Measurements from ENCODE around the gene RIC8A. TPM values are rescaled to one million over a fixed set of nuclear protein-coding genes. Genes with fewer than 3 reads are reported as not detected.
"Not testable (repeated sequence)": the region's sequence is repeated elsewhere in the genome, so short reads cannot be mapped to it uniquely, and the experiment has no call there.

RIC8A gene
- total RNA-seq, 4 donors from 2014 or later = 69.0 to 118 (median 101) TPM

DNA sequence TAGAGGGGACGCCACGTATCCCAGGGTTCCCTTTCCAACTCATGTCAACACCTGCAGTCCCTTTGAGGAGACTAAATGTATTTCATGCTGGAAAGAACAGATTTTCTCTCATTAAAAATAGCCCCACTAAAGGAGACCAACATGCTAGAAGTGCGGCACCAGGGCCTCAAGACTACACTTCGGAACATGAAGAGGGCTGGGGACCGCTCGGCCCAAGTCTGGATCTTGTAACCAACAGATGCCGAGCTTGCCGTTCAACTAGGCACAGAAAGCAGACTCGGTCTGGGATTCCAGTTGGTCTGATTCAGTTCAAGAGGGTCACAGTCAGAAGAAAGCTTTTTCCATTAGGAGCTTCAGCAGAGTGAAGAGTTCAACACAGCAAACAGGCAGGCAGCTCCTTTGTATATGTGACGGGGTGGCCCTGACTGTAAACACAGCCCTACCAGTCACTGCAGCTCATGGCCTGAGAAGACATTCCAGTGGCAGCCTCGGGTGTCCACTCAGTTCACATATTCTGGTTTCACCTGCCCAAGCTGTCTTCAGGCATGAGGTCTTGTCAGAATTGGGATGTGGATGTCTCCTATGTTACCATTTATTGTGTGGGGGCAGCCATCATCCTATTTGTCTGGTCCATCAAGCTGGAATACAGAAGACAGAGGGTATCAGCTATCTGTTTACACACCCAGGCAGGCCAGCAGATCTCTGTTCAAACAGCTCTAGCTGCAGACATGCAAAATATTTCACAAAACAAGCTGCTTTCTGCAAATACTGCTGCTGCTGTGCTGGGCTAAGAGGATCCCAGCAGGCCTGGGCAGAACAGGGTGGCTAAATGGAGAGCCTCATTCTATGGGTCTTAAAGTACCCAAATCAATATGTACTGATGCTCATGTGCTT lies 8.8 kb downstream of the RIC8A start:
- Histone ChIP-seq H3K36me3 (peaks cover 6 to 80% (median 20%) of the 10 kb centered on the region in 3 donors), H3K4me1 (peaks cover 0 to 2% (median 0%) of the 10 kb centered on the region in 4 donors), H3K27ac (no peak overlapping the region), H3K4me3 (no peak overlapping the region), H3K27me3 (no peaks in the 10 kb centered on the region), H3K9me3 (no peaks in the 10 kb centered on the region)
- DNase-seq (ENCODE audit: low spot score in 2 of 2) = no peak
- 86 to 89% methylated on average over 8 to 11 of the region's 11 CpGs for WGBS, 2 donors
- TF ChIP-seq POLR2A (IDR thresholded peaks at IDR 0.05) (no peak), EP300 (IDR thresholded peaks at IDR 0.05) (no peak)
- TF ChIP-seq, protein P1, sequence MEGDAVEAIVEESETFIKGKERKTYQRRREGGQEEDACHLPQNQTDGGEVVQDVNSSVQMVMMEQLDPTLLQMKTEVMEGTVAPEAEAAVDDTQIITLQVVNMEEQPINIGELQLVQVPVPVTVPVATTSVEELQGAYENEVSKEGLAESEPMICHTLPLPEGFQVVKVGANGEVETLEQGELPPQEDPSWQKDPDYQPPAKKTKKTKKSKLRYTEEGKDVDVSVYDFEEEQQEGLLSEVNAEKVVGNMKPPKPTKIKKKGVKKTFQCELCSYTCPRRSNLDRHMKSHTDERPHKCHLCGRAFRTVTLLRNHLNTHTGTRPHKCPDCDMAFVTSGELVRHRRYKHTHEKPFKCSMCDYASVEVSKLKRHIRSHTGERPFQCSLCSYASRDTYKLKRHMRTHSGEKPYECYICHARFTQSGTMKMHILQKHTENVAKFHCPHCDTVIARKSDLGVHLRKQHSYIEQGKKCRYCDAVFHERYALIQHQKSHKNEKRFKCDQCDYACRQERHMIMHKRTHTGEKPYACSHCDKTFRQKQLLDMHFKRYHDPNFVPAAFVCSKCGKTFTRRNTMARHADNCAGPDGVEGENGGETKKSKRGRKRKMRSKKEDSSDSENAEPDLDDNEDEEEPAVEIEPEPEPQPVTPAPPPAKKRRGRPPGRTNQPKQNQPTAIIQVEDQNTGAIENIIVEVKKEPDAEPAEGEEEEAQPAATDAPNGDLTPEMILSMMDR (IDR thresholded peaks at IDR 0.05) = no peak

DNA sequence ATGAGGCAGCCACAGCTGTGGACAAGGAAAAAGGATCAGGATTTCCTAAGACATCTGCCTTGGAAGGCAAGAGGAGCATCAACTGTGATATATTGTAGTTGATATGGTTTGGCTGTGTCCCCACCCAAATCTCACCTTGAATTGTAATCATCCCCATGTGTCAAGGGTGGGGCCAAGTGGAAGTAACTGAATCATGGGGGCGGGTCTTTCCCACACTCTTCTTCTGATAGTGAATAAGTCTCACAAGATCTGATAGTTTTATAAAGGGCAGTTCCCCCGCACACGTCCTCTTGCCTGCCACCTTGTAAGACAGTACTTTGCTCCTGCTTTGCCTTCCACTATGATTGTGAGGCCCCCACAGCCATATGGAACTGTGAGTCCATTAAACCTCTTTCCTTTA lies 10.2 kb downstream of the RIC8A start:
- TF ChIP-seq, protein P1 (IDR thresholded peaks at IDR 0.05) = no peak
- TF ChIP-seq EP300 (IDR thresholded peaks at IDR 0.05) (no peak), POLR2A (IDR thresholded peaks at IDR 0.05) (no peak)
- Histone ChIP-seq H3K27me3 (no peaks in the 10 kb centered on the region), H3K9me3 (no peaks in the 10 kb centered on the region), H3K36me3 (peaks cover 0 to 80% (median 8%) of the 10 kb centered on the region in 3 donors), H3K4me1 (no peaks in the 10 kb centered on the region), H3K27ac (no peak overlapping the region), H3K4me3 (no peak overlapping the region)
- 88 to 95% methylated on average over 3 of the region's 3 CpGs for WGBS, 2 donors
- DNase-seq (ENCODE audit: low spot score in 2 of 2) = no peak

DNA sequence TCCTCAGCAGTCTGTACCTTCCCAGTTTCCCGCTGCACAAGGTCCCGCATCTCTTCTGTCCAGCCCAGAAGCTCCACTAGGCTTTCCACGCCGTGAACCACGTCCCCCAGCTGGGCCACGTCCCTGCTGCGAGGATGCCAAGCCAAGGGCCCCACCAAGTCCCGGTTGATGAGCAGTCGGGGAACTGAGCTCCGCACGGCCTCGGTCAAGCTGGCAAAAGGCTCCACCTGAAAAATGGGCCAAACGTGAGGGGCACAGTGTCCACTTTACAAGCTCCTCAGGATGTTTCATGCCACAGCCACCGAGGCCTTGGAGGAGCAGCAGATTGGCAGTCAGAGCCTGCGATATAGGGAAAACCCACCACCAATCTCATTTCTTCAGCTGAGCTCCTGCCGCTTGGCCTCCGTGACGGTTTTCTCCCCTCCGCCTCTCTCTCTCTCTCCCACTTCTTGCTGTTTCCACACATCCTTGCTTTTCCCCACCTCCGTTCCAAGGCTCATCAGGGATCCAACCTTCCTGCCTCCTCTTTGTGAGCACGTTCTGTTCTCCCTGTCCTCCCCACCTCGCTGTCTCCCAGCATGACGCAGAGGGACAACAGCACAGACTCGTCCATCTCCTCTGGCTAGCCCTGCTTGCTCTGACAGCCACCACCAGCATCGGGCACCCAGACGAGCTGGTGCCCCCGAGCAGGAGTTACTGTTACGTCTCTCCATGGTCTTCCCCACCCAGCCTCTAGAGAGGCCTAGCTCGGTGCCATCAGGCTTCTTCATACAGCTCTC lies 11.5 kb downstream of the RIC8A start:
- no peak for DNase-seq (ENCODE audit: low spot score in 2 of 2)
- no peaks in the 10 kb centered on the region for H3K4me1 ChIP-seq
- H3K27ac ChIP-seq = no peak overlapping the region
- H3K36me3 ChIP-seq = peaks cover 0 to 77% (median 3%) of the 10 kb centered on the region in 3 donors
- no peaks in the 10 kb centered on the region for H3K27me3 ChIP-seq
- 89 to 93% methylated on average over 24 to 28 of the region's 29 CpGs for WGBS, 2 donors
- no peaks in the 10 kb centered on the region for H3K9me3 ChIP-seq
- TF ChIP-seq, protein P1 (IDR thresholded peaks at IDR 0.05) = no peak
- no peak for TF ChIP-seq POLR2A (IDR thresholded peaks at IDR 0.05)
- TF ChIP-seq EP300 (IDR thresholded peaks at IDR 0.05) = no peak
- no peak overlapping the region for H3K4me3 ChIP-seq

DNA sequence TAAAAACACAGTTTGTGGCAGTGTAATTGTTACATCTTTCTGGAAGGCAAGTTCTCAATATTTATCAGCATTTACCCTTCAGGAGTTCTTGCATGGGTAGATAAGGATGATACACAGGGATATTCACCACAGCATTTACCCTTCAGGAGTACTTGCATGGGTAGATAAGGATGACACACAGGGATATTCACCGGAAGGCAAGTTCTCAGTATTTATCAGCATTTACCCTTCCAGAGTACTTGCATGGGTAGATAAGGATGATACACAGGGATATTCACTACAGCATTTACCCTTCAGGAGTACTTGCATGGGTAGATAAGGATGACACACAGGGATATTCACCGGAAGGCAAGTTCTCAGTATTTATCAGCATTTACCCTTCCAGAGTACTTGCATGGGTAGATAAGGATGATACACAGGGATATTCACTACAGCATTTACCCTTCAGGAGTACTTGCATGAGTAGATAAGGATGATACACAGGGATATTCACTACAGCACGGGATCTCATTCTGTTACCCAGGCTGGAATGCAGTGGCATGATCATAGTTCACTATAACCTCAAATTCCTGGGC lies 13.2 kb downstream of the RIC8A start:
- not testable (repeated sequence) for H3K4me1 ChIP-seq; H3K9me3 ChIP-seq; H3K27me3 ChIP-seq; DNase-seq (ENCODE audit: low spot score in 2 of 2); H3K27ac ChIP-seq; H3K4me3 ChIP-seq
- 88 to 94% methylated on average over 3 of the region's 3 CpGs for WGBS, 2 donors
- peaks cover 0 to 67% (median 3%) of the 10 kb centered on the region in 3 donors for H3K36me3 ChIP-seq

DNA sequence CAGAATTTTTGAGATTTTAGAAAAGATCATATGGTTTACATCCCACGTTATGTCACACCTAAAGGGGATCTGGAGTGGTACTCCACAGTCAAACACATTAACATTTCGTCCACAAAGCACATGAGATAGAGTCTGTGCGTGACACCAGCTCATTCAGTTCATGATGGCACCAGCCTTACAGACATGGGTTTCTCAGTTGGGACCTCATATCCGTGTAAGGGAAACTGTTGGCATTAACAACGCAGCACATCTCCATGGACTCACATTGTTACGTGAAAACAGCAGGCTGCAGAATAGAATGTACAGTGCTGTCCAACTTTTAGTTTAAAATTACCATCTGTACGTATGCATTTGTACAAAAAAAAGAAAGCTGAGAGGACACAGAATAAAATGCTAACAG lies 14.0 kb downstream of the RIC8A start:
- WGBS, 2 donors = 84 to 86% methylated on average over 7 of the region's 7 CpGs
- TF ChIP-seq, protein P1 (IDR thresholded peaks at IDR 0.05) = no peak
- no peak for TF ChIP-seq POLR2A (IDR thresholded peaks at IDR 0.05)
- no peak for TF ChIP-seq EP300 (IDR thresholded peaks at IDR 0.05)
- DNase-seq (ENCODE audit: low spot score in 2 of 2) = no peak

More for the DNA sequence above, 14.0 kb downstream of the RIC8A start:
- H3K4me1 ChIP-seq = no peaks in the 10 kb centered on the region
- no peak overlapping the region for H3K27ac ChIP-seq
- H3K27me3 ChIP-seq = no peaks in the 10 kb centered on the region
- peaks cover 0 to 58% (median 3%) of the 10 kb centered on the region in 3 donors for H3K36me3 ChIP-seq
- no peaks in the 10 kb centered on the region for H3K9me3 ChIP-seq
- no peak overlapping the region for H3K4me3 ChIP-seq
